Memory B cell (primary cell): ENCODE measurements around the gene FPGS.
A peak's percentile ranks its signal among the peaks of the same experiment; 100 is the strongest.

Experiments used
- ATAC-seq: fragments of 150-1000 bp; cut with Tn5 transposase; 2 replicates; pipeline ENCODE4 v1.10.0; 2021; ENCODE audit warnings: low read depth, mild to moderate bottlenecking, moderate library complexity
- DNase-seq, 2 donors: peaks; one replicate each; pipeline ENCODE4 v3.0.0; 2022; ENCODE audit warnings: low spot score in 2 of 2
- H3K27ac Mint-ChIP-seq: one replicate; pipeline ENCODE4 v1.8.0; 2022; ENCODE audit warnings: mild to moderate bottlenecking, moderate library complexity, mixed read lengths
- H3K27me3 Mint-ChIP-seq: one replicate; pipeline ENCODE4 v1.8.0; 2022; ENCODE audit warnings: mixed read lengths
- H3K36me3 Mint-ChIP-seq: one replicate; pipeline ENCODE4 v1.8.0; 2022; ENCODE audit warnings: mild to moderate bottlenecking, mixed read lengths
- H3K4me1 Mint-ChIP-seq: one replicate; pipeline ENCODE4 v1.8.0; 2022; ENCODE audit warnings: mixed read lengths
- H3K4me3 Mint-ChIP-seq: one replicate; pipeline ENCODE4 v1.8.0; 2022; ENCODE audit warnings: mild to moderate bottlenecking, moderate library complexity, mixed read lengths
- H3K9me3 Mint-ChIP-seq: one replicate; pipeline ENCODE4 v1.8.0; 2022; ENCODE audit warnings: mixed read lengths

The FPGS gene

GRCh38 chr9:127765418-127765817 is 37.3 kb upstream of the FPGS start:
- peaks cover 29% of the 10 kb centered on the region for H3K36me3 Mint-ChIP-seq
- H3K27me3 Mint-ChIP-seq, result no peaks in the 10 kb centered on the region
- no peak overlapping the region for H3K27ac Mint-ChIP-seq
- no peak for ATAC-seq
- H3K9me3 Mint-ChIP-seq, result no peaks in the 10 kb centered on the region
- peaks cover 48% of the 10 kb centered on the region for H3K4me1 Mint-ChIP-seq
- no peak for DNase-seq
- no peak overlapping the region for H3K4me3 Mint-ChIP-seq

- ATAC-seq, result no peak
- no peaks in the 10 kb centered on the region for H3K27me3 Mint-ChIP-seq
- peak overlapping the region; percentile 63 for H3K4me3 Mint-ChIP-seq
- H3K36me3 Mint-ChIP-seq, result peaks cover 27% of the 10 kb centered on the region
- H3K27ac Mint-ChIP-seq, result peak overlapping the region; percentile 84
- no peaks in the 10 kb centered on the region for H3K9me3 Mint-ChIP-seq
- DNase-seq, result no peak
- peaks cover 58% of the 10 kb centered on the region for H3K4me1 Mint-ChIP-seq
Measured at GRCh38 chr9:127767410-127767809, 35.3 kb upstream of the FPGS start.

- peak overlapping the region; percentile 84 for H3K27ac Mint-ChIP-seq
- no peaks in the 10 kb centered on the region for H3K27me3 Mint-ChIP-seq
- no peaks in the 10 kb centered on the region for H3K9me3 Mint-ChIP-seq
- H3K4me3 Mint-ChIP-seq, result no peak overlapping the region
- peaks cover 22% of the 10 kb centered on the region for H3K36me3 Mint-ChIP-seq
- ATAC-seq, result no peak
- no peak for DNase-seq
- H3K4me1 Mint-ChIP-seq, result peaks cover 53% of the 10 kb centered on the region
Measured at GRCh38 chr9:127767909-127768331, 34.8 kb upstream of the FPGS start.

- no peaks in the 10 kb centered on the region for H3K27me3 Mint-ChIP-seq
- ATAC-seq (no peak), DNase-seq (no peak)
- no peaks in the 10 kb centered on the region for H3K9me3 Mint-ChIP-seq
- no peak overlapping the region for H3K4me3 Mint-ChIP-seq
- H3K36me3 Mint-ChIP-seq, result peaks cover 20% of the 10 kb centered on the region
- H3K27ac Mint-ChIP-seq, result peak overlapping the region; percentile 97
- peaks cover 52% of the 10 kb centered on the region for H3K4me1 Mint-ChIP-seq
Measured at GRCh38 chr9:127768698-127769097, 34.0 kb upstream of the FPGS start.

- H3K27me3 Mint-ChIP-seq, result no peaks in the 10 kb centered on the region
- H3K4me1 Mint-ChIP-seq, result peaks cover 55% of the 10 kb centered on the region
- DNase-seq (no peak), ATAC-seq (no peak)
- no peaks in the 10 kb centered on the region for H3K9me3 Mint-ChIP-seq
- H3K36me3 Mint-ChIP-seq, result peaks cover 23% of the 10 kb centered on the region
- peak overlapping the region; percentile 97 for H3K27ac Mint-ChIP-seq
- H3K4me3 Mint-ChIP-seq, result no peak overlapping the region
Measured at GRCh38 chr9:127769101-127769500, 33.6 kb upstream of the FPGS start.

- H3K27me3 Mint-ChIP-seq, result no peaks in the 10 kb centered on the region
- DNase-seq (no peak), ATAC-seq (no peak)
- peak overlapping the region; percentile 97 for H3K27ac Mint-ChIP-seq
- H3K4me3 Mint-ChIP-seq, result peak overlapping the region; percentile 86
- peaks cover 51% of the 10 kb centered on the region for H3K4me1 Mint-ChIP-seq
- no peaks in the 10 kb centered on the region for H3K9me3 Mint-ChIP-seq
- peaks cover 20% of the 10 kb centered on the region for H3K36me3 Mint-ChIP-seq
Measured at GRCh38 chr9:127769929-127770582, 32.6 kb upstream of the FPGS start.

- Mint-ChIP-seq H3K4me1 (peaks cover 47% of the 10 kb centered on the region), H3K4me3 (peak overlapping the region; percentile 86), H3K36me3 (peaks cover 16% of the 10 kb centered on the region), H3K27me3 (no peaks in the 10 kb centered on the region), H3K9me3 (no peaks in the 10 kb centered on the region), H3K27ac (peak overlapping the region; percentile 97)
- DNase-seq (no peak), ATAC-seq (no peak)
Measured at GRCh38 chr9:127770583-127770904, 32.1 kb upstream of the FPGS start.

GRCh38 chr9:127770905-127771569 is 31.6 kb upstream of the FPGS start:
- Mint-ChIP-seq H3K27ac (peak overlapping the region; percentile 97), H3K4me1 (peaks cover 44% of the 10 kb centered on the region), H3K9me3 (no peaks in the 10 kb centered on the region), H3K36me3 (peaks cover 15% of the 10 kb centered on the region), H3K27me3 (no peaks in the 10 kb centered on the region), H3K4me3 (peak overlapping the region; percentile 86)
- ATAC-seq (peak; percentile 77), DNase-seq (peak; percentile 93 to 98)

- Mint-ChIP-seq H3K4me3 (peak overlapping the region; percentile 86), H3K36me3 (peaks cover 10% of the 10 kb centered on the region)
- DNase-seq, result no peak
Measured at GRCh38 chr9:127771570-127772189, 31.0 kb upstream of the FPGS start.

GRCh38 chr9:127772603-127773002 is 30.1 kb upstream of the FPGS start:
- DNase-seq (no peak), ATAC-seq (no peak)
- Mint-ChIP-seq H3K27ac (no peak overlapping the region), H3K9me3 (no peaks in the 10 kb centered on the region), H3K4me1 (peaks cover 39% of the 10 kb centered on the region), H3K4me3 (no peak overlapping the region), H3K36me3 (peaks cover 9% of the 10 kb centered on the region), H3K27me3 (no peaks in the 10 kb centered on the region)

More at GRCh38 chr9:127771570-127772189, 31.0 kb upstream of the FPGS start:
- Mint-ChIP-seq H3K4me1 (peaks cover 42% of the 10 kb centered on the region), H3K27ac (peak overlapping the region; percentile 97), H3K9me3 (no peaks in the 10 kb centered on the region), H3K27me3 (no peaks in the 10 kb centered on the region)
- ATAC-seq, result no peak

GRCh38 chr9:127773272-127773671 is 29.4 kb upstream of the FPGS start:
- Mint-ChIP-seq H3K27ac (no peak overlapping the region), H3K4me3 (no peak overlapping the region), H3K27me3 (no peaks in the 10 kb centered on the region), H3K36me3 (peaks cover 10% of the 10 kb centered on the region), H3K4me1 (peaks cover 40% of the 10 kb centered on the region), H3K9me3 (no peaks in the 10 kb centered on the region)
- DNase-seq, result no peak
- ATAC-seq, result no peak

GRCh38 chr9:127773981-127774380 is 28.7 kb upstream of the FPGS start:
- Mint-ChIP-seq H3K4me3 (peak overlapping the region; percentile 3), H3K27ac (no peak overlapping the region), H3K27me3 (no peaks in the 10 kb centered on the region), H3K4me1 (peaks cover 36% of the 10 kb centered on the region), H3K36me3 (peaks cover 10% of the 10 kb centered on the region), H3K9me3 (no peaks in the 10 kb centered on the region)
- ATAC-seq (no peak), DNase-seq (no peak)

- peaks cover 21% of the 10 kb centered on the region for H3K4me1 Mint-ChIP-seq
- no peaks in the 10 kb centered on the region for H3K9me3 Mint-ChIP-seq
- ATAC-seq (peak; percentile 64), DNase-seq (peak; percentile 69 to 78)
- peak overlapping the region; percentile 98 for H3K4me3 Mint-ChIP-seq
- H3K27ac Mint-ChIP-seq, result peak overlapping the region; percentile 90
- peaks cover 10% of the 10 kb centered on the region for H3K36me3 Mint-ChIP-seq
- H3K27me3 Mint-ChIP-seq, result no peaks in the 10 kb centered on the region
Measured at GRCh38 chr9:127776195-127776923, 26.3 kb upstream of the FPGS start.

- peaks cover 18% of the 10 kb centered on the region for H3K4me1 Mint-ChIP-seq
- DNase-seq (no peak), ATAC-seq (no peak)
- H3K36me3 Mint-ChIP-seq, result peaks cover 10% of the 10 kb centered on the region
- no peaks in the 10 kb centered on the region for H3K9me3 Mint-ChIP-seq
- H3K27me3 Mint-ChIP-seq, result no peaks in the 10 kb centered on the region
- H3K27ac Mint-ChIP-seq, result peak overlapping the region; percentile 90
- H3K4me3 Mint-ChIP-seq, result peak overlapping the region; percentile 98
Measured at GRCh38 chr9:127776924-127777289, 25.8 kb upstream of the FPGS start.
